Fibroblast of pulmonary artery (primary cell): ENCODE results near the gene CLTC.

Source experiments
- DNase-seq: peaks from one replicate; pipeline ENCODE4 v3.0.0-alpha.2; 2010; ENCODE audit warnings: low read depth
- H3K4me3 ChIP-seq: replicated peaks from 2 replicates; pipeline ENCODE4 v1.5.1; 2011; ENCODE audit warnings: low read depth, mild to moderate bottlenecking, control low read depth, low read length, moderate library complexity
- CTCF ChIP-seq: IDR thresholded peaks from 2 replicates; pipeline ENCODE4 v1.5.1; 2011; ENCODE audit warnings: mild to moderate bottlenecking, control low read depth, low read length, inconsistent platforms; ENCODE audit errors: missing control alignments

CLTC gene

GRCh38 chr17:59666235-59666634, 46.5 kb downstream of the CLTC start:
- H3K4me3 ChIP-seq = no peak overlapping the region
- DNase-seq = peak; percentile 25
- TF ChIP-seq CTCF = no peak

DNA sequence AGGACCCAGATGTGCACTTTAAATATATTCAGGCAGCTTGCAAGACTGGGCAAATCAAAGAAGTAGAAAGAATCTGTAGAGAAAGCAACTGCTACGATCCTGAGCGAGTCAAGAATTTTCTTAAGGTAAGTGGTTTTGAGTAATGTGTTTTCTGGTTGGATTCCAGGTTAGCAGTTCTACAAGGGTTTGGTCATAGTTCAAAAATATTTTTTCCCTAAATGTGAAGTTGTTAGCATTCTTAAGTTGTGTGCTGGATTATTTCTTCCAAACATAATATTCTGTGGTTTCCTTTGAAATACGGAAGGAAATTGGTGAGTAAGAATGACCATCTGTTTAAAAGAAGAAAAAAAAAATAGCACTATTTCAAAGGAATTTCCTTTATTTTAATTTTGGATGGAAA, 49.1 kb downstream of the CLTC start:
- no peak for TF ChIP-seq CTCF
- H3K4me3 ChIP-seq = peak overlapping the region; percentile 8
- DNase-seq = peak; percentile 92

DNA sequence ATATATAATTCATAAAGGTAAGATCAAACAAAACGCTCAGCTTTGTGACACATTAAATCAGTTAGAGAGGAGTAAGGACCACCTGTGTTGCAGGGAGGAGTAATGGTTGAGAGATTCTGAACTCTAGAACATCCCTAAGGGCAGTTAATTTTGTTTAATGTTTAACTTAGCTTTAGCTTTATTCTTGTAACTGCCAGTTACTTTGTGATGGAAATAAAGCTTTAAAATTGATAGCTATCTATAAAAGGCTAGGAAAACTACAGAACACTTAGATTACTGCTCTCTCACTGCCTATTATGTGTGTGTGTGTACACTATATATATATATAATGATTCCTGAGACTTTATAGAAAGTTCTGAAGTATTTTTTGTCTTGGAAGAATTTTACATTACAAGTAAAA, 49.7 kb downstream of the CLTC start:
- no peak overlapping the region for H3K4me3 ChIP-seq
- TF ChIP-seq CTCF = no peak
- DNase-seq = no peak

- no peak overlapping the region for H3K4me3 ChIP-seq
- DNase-seq = no peak
- no peak for TF ChIP-seq CTCF
Measured at GRCh38 chr17:59669944-59670343, 50.2 kb downstream of the CLTC start.

- no peak for TF ChIP-seq CTCF
- no peak for DNase-seq
- no peak overlapping the region for H3K4me3 ChIP-seq
Measured at GRCh38 chr17:59671386-59671785, 51.7 kb downstream of the CLTC start.

- H3K4me3 ChIP-seq = no peak overlapping the region
- DNase-seq = no peak
- no peak for TF ChIP-seq CTCF
Measured at GRCh38 chr17:59675231-59675630, 55.5 kb downstream of the CLTC start.

- H3K4me3 ChIP-seq = no peak overlapping the region
- DNase-seq = no peak
- no peak for TF ChIP-seq CTCF
Measured at GRCh38 chr17:59676716-59677115, 57.0 kb downstream of the CLTC start.
